Measurements from ENCODE around the gene HMBS. TPM values are rescaled to one million over a fixed set of nuclear protein-coding genes. Genes with fewer than 3 reads are reported as not detected.

HMBS gene
- total RNA-seq, 4 donors from 2014 or later: 9.5 to 19.9 (median 15.3) TPM

DNA sequence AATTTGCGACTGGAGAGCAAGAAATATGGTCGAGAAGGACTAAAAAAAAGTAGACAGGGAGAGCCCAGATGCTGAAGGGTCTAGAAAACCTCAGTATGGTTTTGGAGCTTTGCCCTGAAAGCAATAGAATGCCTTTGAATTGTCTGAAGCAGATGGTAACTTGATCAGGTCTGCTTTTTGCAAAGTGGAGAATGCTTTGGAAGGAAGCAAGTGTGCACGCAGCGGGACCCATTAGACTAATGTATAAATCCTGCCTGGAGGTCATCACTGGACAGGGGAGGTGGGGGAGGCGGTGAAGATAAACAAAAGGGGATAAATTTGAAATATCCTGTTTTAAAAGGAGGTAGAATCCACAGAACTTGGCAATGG is 35.9 kb downstream of the HMBS start:
- Histone ChIP-seq H3K27ac (peak overlapping the region; percentile 81 to 85), H3K4me3 (peak overlapping the region; percentile 29 to 91), H3K4me1 (peaks cover 0 to 10% of the 10 kb centered on the region in 2 donors), H3K27me3 (no peaks in the 10 kb centered on the region), H3K9me3 (no peaks in the 10 kb centered on the region), H3K36me3 (no peaks in the 10 kb centered on the region)
- peak in 1 of 2 donors; percentile 50 for DNase-seq
- TF ChIP-seq, protein P1, sequence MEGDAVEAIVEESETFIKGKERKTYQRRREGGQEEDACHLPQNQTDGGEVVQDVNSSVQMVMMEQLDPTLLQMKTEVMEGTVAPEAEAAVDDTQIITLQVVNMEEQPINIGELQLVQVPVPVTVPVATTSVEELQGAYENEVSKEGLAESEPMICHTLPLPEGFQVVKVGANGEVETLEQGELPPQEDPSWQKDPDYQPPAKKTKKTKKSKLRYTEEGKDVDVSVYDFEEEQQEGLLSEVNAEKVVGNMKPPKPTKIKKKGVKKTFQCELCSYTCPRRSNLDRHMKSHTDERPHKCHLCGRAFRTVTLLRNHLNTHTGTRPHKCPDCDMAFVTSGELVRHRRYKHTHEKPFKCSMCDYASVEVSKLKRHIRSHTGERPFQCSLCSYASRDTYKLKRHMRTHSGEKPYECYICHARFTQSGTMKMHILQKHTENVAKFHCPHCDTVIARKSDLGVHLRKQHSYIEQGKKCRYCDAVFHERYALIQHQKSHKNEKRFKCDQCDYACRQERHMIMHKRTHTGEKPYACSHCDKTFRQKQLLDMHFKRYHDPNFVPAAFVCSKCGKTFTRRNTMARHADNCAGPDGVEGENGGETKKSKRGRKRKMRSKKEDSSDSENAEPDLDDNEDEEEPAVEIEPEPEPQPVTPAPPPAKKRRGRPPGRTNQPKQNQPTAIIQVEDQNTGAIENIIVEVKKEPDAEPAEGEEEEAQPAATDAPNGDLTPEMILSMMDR (IDR thresholded peaks at IDR 0.05): no peak
- TF ChIP-seq POLR2A (IDR thresholded peaks at IDR 0.05): no peak
- intact Hi-C loops (cut with DNase I; ENCODE audit: low total_unique reads): no loop called here

DNA sequence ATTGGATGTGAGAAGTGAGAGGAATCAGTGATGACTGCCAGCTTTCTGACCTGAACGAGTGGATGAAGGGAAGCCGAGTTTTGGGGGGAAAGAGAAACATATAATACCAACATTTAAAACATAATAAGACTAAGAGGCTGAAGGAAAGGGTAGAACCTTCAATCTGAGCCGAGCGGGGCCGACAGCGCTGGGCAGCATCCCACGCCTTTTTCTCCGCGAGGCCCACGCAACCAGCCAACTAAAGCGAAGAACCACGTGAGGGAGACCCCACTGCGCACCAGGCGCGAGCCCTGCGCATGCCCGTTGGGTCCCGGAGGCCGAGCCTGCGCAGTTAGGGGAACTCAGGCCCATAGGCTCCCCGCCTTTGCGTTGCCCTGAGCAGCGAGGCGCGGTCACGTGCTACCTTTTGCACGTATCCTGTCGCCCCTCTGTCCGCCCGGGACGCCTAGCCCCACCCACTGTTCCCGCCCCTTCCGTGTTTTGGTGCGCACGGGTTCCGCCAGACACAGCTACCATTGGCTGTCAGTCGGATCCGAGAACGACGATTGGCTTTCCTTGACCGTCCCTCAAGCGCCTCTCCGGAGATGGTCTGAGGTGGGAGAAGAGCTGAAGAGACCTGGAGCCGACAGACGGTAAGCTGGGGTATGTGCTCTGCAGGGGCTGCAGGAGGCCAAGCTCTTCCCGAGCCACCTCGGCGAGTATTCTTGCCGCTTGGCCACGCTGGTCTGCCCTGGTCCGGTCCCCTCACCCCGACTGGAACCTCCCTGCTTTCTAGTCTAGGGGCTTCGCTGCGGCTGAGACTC is 36.5 kb downstream of the HMBS start, which contains the start of gene HINFP:
Gene HINFP, plus strand, starts transcription at position 573 of the 803 bp plus-strand sequence. CDS start 5,365 bp downstream, outside the sequence.
- H3K9me3 ChIP-seq: no peaks in the 10 kb centered on the region
- intact Hi-C loops (cut with DNase I; ENCODE audit: low total_unique reads): no loop called here
- peak within 1 kb of the TSS; percentile 79 to 91 for H3K4me3 ChIP-seq
- H3K27me3 ChIP-seq: no peaks in the 10 kb centered on the region
- H3K36me3 ChIP-seq: no peaks in the 10 kb centered on the region
- H3K4me1 ChIP-seq: peaks cover 0 to 10% of the 10 kb centered on the region in 2 donors
- peak; percentile 99 to 100 for DNase-seq
- peak; percentile 79 to 81 for TF ChIP-seq POLR2A (IDR thresholded peaks at IDR 0.05)
- TF ChIP-seq, protein P1 (IDR thresholded peaks at IDR 0.05): peak in 1 of 4 experiments; percentile 24
- peak within 1 kb of the TSS; percentile 81 to 87 for H3K27ac ChIP-seq

DNA sequence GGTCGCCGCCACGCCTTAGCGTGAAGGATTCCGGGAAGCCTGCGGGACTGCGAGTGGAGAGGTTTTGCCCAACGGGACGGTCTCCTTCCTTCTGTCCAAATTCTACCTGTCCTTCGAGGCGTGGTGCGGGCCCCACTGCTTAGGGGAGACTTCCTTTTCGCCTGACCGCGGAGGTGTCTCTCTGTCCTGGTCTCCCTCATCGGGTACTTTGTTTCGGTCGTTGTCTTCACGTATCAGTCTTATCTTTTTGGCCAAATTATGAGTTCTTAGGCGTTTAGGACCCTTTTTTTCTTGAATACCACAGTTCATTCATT is 37.1 kb downstream of the HMBS start:
- H3K27ac ChIP-seq: peak overlapping the region; percentile 59 to 87
- no peaks in the 10 kb centered on the region for H3K27me3 ChIP-seq
- peak overlapping the region; percentile 79 to 91 for H3K4me3 ChIP-seq
- no peak for TF ChIP-seq POLR2A (IDR thresholded peaks at IDR 0.05)
- TF ChIP-seq, protein P1 (IDR thresholded peaks at IDR 0.05): no peak
- no peaks in the 10 kb centered on the region for H3K9me3 ChIP-seq
- peaks cover 0 to 10% of the 10 kb centered on the region in 2 donors for H3K4me1 ChIP-seq
- intact Hi-C loops (cut with DNase I; ENCODE audit: low total_unique reads): no loop called here
- DNase-seq: no peak
- no peaks in the 10 kb centered on the region for H3K36me3 ChIP-seq

- H3K9me3 ChIP-seq: no peaks in the 10 kb centered on the region
- intact Hi-C loops (cut with DNase I; ENCODE audit: low total_unique reads): no loop called here
- TF ChIP-seq POLR2A (IDR thresholded peaks at IDR 0.05): no peak
- TF ChIP-seq, protein P1 (IDR thresholded peaks at IDR 0.05): no peak
- peaks cover 0 to 10% of the 10 kb centered on the region in 2 donors for H3K4me1 ChIP-seq
- no peak for DNase-seq
- no peaks in the 10 kb centered on the region for H3K36me3 ChIP-seq
- H3K27ac ChIP-seq: no peak overlapping the region
- H3K4me3 ChIP-seq: no peak overlapping the region
- no peaks in the 10 kb centered on the region for H3K27me3 ChIP-seq
Observed at GRCh38 chr11:119125821-119126220, 41.1 kb downstream of the HMBS start.

DNA sequence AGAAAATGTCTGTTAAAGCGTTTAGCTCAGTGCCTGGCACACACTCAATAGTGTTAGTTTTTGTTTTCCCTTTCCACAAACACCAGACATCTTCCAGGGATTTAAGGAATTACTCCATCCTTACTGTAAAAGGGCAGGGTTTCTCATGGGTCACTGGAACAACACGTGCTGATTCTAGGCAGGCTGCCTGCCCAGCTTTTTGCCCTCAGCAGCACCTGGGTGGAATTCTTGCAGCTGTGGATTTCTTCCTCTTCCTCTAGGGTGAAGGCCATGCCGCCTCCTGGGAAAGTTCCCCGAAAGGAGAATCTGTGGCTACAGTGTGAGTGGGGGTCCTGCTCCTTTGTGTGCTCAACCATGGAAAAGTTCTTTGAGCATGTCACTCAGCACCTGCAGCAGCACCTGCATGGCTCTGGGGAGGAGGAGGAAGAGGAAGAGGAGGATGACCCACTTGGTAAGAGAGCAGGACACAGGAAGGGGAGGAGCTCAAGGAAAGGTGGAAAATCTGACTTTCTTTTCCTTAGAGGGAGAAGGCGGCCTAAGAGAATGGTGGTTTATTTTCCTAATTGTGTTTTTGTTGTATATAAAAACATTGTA is 42.1 kb downstream of the HMBS start:
- TF ChIP-seq, protein P1 (IDR thresholded peaks at IDR 0.05): no peak
- TF ChIP-seq POLR2A (IDR thresholded peaks at IDR 0.05): no peak
- H3K4me3 ChIP-seq: no peak overlapping the region
- peaks cover 0 to 10% of the 10 kb centered on the region in 2 donors for H3K4me1 ChIP-seq
- H3K27ac ChIP-seq: peak overlapping the region in 1 of 2 donors; percentile 18
- intact Hi-C loops (cut with DNase I; ENCODE audit: low total_unique reads): no loop called here
- H3K36me3 ChIP-seq: no peaks in the 10 kb centered on the region
- DNase-seq: no peak
- no peaks in the 10 kb centered on the region for H3K9me3 ChIP-seq
- H3K27me3 ChIP-seq: no peaks in the 10 kb centered on the region

Measured in uterus (tissue), 4 donors.